HG03439 (cell line): ENCODE results near the gene ZNF660.
"Not testable (repeated sequence)": the region's sequence is repeated elsewhere in the genome, so short reads cannot be mapped to it uniquely, and the experiment has no call there.

Source experiments
- ATAC-seq: cut with Tn5 transposase; IDR thresholded peaks from one replicate; pipeline ENCODE4 v1.9.1; 2021; ENCODE audit warnings: mild to moderate bottlenecking, moderate library complexity; ENCODE audit not compliant: unreplicated experiment

ZNF660 gene

GRCh38 chr3:44584646-44585501 is at the start of gene ZNF660:
Gene ZNF660, plus strand, starts transcription at chr3:44584964. Its CDS starts 9,230 bp downstream, at chr3:44594194.
- ATAC-seq: no peak

- ATAC-seq: no peak
Measured at GRCh38 chr3:44535364-44535763, 49.4 kb upstream of the ZNF660 start.

GRCh38 chr3:44544811-44545210 is 40.0 kb upstream of the ZNF660 start:
- ATAC-seq: not testable (repeated sequence)

- peak; percentile 70 for ATAC-seq
Measured at GRCh38 chr3:44554626-44555592, 29.9 kb upstream of the ZNF660 start, which contains the start of gene ZKSCAN7. Gene ZKSCAN7, plus strand, starts transcription at chr3:44555193. Its CDS starts 1,855 bp downstream, at chr3:44557048.

DNA sequence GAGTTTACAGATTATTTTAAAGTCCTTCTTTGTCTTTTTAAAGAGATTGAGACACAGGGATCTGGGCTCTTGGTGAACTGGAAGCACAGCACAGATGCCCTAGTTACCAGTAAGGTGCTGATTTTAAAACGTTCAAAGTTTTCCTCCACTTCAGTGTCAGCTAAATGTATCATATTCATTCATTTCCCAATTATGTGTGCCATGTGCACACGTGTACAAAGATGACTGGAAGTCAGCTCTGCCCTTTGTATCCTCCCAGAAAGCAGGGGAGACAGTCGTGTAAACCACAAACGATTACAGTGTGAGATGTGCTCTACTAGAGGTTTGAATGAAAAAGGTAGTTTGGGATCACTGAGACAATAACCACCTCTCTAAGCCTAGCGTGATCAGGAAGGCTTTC is 29.0 kb upstream of the ZNF660 start:
- ATAC-seq: no peak

- ATAC-seq: no peak
Measured at GRCh38 chr3:44557074-44557473, 27.7 kb upstream of the ZNF660 start.

DNA sequence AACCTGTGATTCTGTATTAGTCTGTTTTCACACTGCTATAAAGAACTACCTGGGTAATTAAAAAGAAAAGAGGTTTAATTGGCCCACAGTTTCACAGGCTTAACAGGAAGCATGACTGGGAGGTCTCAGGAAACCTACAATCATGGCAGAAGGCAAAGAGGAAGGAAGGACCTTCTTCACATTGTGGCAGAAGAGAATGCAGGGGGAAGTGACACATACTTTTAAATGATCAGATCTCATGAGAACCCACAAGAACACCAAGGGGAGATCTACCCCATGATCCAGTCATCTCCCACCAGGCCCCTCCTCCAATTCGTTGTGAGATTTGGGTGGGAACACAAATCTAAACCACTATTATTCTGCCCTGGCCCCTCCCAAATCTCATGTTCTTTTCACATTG is 23.7 kb upstream of the ZNF660 start:
- no peak for ATAC-seq

GRCh38 chr3:44562147-44562546 is 22.6 kb upstream of the ZNF660 start:
- ATAC-seq: no peak

DNA sequence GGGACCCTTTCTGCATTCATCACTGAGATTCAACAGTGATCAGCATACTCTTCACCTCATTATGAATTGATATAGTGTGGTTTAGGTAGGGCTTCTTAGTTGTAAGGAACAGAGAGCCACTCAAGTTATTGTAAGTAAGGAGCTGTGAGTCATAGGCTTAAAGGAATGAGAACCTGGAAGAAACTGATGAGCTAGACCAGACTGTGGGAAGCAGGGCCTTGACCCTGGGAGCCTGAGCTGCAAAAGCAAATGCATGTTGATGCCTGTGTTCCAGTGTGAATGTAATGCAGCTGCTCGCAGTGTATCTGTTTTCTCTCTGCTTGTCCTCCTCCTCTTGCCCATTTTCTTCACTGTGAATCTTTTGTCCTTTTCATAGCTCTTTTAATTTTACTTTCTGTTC is 16.2 kb upstream of the ZNF660 start:
- ATAC-seq: no peak

- no peak for ATAC-seq
Measured at GRCh38 chr3:44571024-44571423, 13.7 kb upstream of the ZNF660 start.

DNA sequence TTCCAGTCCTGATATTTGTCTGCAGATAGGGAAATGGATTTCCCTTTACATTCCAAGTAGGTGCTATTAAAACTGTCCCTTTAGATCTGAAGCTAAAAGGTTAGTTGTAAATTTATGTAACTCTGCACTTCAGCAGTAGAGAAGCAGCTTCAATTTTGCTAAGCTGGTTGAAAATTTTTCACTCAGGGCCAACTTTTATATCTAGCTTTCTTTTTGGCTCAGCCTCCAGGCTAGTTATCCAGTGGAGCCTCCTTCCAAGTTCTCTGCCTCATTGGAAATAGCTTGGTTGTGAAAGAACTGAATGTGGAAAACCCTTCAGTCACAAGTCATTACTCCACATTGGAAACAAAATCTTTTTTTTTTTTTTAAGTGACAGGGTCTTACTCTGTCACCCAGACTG is 8.2 kb upstream of the ZNF660 start:
- no peak for ATAC-seq

GRCh38 chr3:44577354-44577952 is 7.3 kb upstream of the ZNF660 start:
- ATAC-seq: not testable (repeated sequence)

DNA sequence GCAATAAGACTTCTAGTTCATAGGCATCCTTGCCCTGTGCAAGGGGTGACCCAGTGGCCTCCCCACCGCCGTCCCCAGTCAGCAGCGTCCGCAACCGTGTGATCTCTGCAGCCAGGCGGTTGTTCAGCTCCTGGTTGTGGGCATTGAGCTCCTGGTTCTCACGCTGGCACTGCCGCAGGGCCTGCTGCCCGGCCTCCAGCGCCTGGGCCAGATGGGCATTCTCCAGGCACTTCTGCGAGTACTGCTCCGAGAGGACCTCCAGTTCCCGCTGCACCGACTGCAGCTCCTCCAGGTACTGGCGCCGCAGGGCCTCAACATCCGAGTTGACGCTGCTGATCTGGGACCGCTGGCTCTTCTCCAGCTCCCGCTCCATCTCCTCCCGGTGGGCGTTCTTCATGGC is 6.4 kb upstream of the ZNF660 start:
- not testable (repeated sequence) for ATAC-seq

GRCh38 chr3:44578924-44579515 is 5.7 kb upstream of the ZNF660 start:
- not testable (repeated sequence) for ATAC-seq

DNA sequence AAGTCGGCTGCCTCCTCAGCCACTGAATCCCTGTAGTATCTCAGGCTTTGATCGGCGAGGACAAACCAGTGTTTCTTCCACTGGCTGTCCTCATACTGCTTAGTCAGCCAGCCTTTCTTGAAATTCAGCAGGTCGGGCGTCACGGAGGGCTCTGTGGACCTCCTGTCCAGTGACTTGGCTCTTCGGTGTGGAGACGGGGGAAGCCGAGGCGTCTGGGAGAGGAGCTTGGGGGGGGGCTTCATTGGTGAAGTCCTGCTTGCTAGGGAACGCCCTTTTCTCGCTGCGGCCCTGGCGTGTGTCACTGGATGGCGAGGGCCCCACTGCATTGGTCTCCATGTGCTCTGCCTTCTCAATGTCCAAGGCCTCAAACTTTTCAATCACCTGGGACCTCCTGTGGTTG is 5.0 kb upstream of the ZNF660 start:
- ATAC-seq: not testable (repeated sequence)

- not testable (repeated sequence) for ATAC-seq
Measured at GRCh38 chr3:44580971-44581370, 3.8 kb upstream of the ZNF660 start.

GRCh38 chr3:44596621-44597020 is 11.9 kb downstream of the ZNF660 start:
- ATAC-seq: no peak

DNA sequence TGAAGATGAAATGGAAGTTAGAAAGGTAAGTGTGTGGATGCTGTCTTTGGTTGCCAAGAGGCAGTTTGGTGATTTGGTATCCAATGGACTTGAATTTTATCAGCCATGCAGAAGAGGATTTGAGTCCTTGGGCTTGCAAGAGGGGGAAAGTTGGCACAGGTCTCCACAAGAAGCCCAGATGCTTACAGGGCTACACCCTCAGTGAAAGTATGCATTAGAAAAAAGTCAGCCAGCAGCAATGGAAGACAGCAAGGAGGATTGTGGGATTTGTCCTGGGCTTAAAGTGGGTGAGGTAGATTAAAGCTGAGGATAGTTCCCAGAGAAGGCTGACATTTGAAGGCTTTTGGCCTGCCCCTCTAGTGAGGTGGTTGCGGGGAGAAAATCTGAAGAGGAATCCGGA is 17.0 kb downstream of the ZNF660 start:
- ATAC-seq: no peak

- no peak for ATAC-seq
Measured at GRCh38 chr3:44612678-44613077, 27.9 kb downstream of the ZNF660 start.

DNA sequence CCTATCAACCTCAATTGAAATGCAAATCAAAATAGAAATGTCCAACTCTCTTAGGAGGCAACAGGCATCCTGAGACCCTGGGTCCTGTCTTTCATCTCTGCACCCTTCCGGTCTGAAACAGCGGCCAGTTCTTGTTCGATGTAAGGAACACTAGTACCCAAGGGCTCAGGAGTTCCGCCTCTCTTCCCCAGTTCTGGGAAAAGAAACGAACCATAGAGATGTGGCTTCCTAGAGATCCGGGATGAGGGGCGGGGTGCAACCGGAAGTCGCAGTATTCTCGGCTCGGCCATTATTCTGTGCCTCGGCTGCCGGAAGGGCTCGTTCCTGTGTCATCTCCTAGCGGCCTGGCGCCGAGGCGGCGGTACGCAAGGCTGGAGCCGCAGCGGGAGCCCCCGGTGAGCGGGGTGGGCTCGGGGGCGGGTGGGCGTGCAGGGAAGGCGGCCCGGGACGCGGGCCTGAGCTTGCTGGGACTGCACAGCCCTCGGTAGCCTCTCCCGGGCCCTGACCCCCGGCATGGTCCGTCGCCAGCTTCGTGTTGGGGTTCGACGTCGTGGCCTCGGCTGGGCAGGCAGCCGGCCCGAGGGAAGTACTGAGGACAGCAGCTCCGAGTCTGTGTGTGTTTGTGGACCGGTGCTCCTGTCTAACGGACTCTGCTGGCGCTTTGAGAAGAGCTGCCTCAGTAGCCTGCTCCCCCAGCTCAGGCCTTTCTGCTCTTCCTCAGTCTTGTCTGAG is 40.2 kb downstream of the ZNF660 start, which contains the start of gene ZNF197:
ZNF197 (plus strand) TSS at position 288 of the 732 bp plus-strand sequence. CDS start 4,119 bp downstream, outside the sequence.
- peak; percentile 93 for ATAC-seq
